K562 (cell line): Measurements from ENCODE around the gene DYSF. TPM values are rescaled to one million over a fixed set of nuclear protein-coding genes. Genes with fewer than 3 reads are reported as not detected.

Experiments
- ATAC-seq: fragments of 200-7000 bp; cut with Tn5 transposase; 3 replicates; pipeline ENCODE4 v1.9.1; 2020; ENCODE audit warnings: moderate library complexity
- BruUV-seq: library from RNA; stranded (reverse); fragments of 400-500 nt; replicated peaks from 2 replicates; lab custom pipeline; 2021; lab: Mats Ljungman, UMichigan
- CTCF ChIA-PET: fragments of 300-600 bp; formaldehyde crosslinking; extraction: SDS; loops from one replicate; lab custom pipeline; 2021; ENCODE audit warnings: low intra/inter-chr PET ratio; lab: Yijun Ruan, JAX
- POLR2A ChIA-PET: fragments of 300-600, 350-650 bp; sonication (Branson Sonifier 250); formaldehyde crosslinking; extraction: SDS; loops from one replicate; lab custom pipeline; 2021; ENCODE audit warnings: antibody characterized with exemption, inconsistent platforms; lab: Yijun Ruan, JAX
- DNase-seq, 4 experiments: peaks; one replicate each; pipeline versions ENCODE4 v3.0.0 to v3.0.0-alpha.2; 2011 to 2018; ENCODE audit warnings: low spot score in 3 of 4, mixed read lengths in 3 of 4; ENCODE audit errors: extremely low read depth in 1 of 4
- FAIRE-seq: peaks from 2 replicates; lab custom pipeline; 2011; peaks lifted over from hg19 to GRCh38; lab: Jason Lieb, UNC
- H2AFZ ChIP-seq: 2 replicates; pipeline ENCODE4 v1.6.0; 2011; ENCODE audit warnings: low read depth, low read length, control low read depth, inconsistent platforms
- H3K27ac ChIP-seq: fragments of 200-600 bp; 3 replicates; pipeline ENCODE4 v1.8.0; 2011; ENCODE audit warnings: low read depth, mild to moderate bottlenecking, control low read depth, inconsistent platforms, low read length, moderate library complexity, mixed read lengths; ENCODE audit errors: extremely low read depth
- H3K27me3 ChIP-seq, 2 experiments: fragments of 300-600 bp in 1 of 2; 2 replicates in 1 of 2; 3 replicates in 1 of 2; pipeline versions ENCODE4 v1.6.0 to v1.8.0; 2011; ENCODE audit warnings: inconsistent platforms in 2 of 2, low read length in 2 of 2, mild to moderate bottlenecking in 1 of 2, mixed read lengths in 1 of 2, moderate library complexity in 1 of 2; ENCODE audit not compliant: control insufficient read depth in 2 of 2, insufficient read depth in 2 of 2
- H3K36me3 ChIP-seq: fragments of 300-600 bp; 3 replicates; pipeline ENCODE4 v1.8.0; 2011; ENCODE audit warnings: mild to moderate bottlenecking, low read length, inconsistent platforms; ENCODE audit not compliant: control insufficient read depth, insufficient read depth
- H3K4me1 ChIP-seq, 2 experiments: fragments of 200-600 bp in 1 of 2; replicated peaks in 1 of 2; 2 replicates in 1 of 2; 3 replicates in 1 of 2; pipeline versions ENCODE4 v1.5.1 to v1.8.0; 2011; ENCODE audit warnings: inconsistent platforms in 2 of 2, low read length in 2 of 2, mild to moderate bottlenecking in 1 of 2, mixed read lengths in 1 of 2, moderate library complexity in 1 of 2; ENCODE audit not compliant: control insufficient read depth in 2 of 2, insufficient read depth in 2 of 2
- H3K4me2 ChIP-seq: 2 replicates; pipeline ENCODE4 v1.6.1; 2011; ENCODE audit warnings: low read length, control low read depth, inconsistent platforms, mixed read lengths; ENCODE audit not compliant: insufficient read depth
- H3K4me3 ChIP-seq: fragments of 200-600 bp; sonication (generic), shearing (Covaris generic); 2 replicates; pipeline ENCODE4 v1.5.1; 2016; ENCODE audit warnings: control low read depth, inconsistent platforms
- H3K79me2 ChIP-seq: fragments of 200-600 bp; 3 replicates; pipeline ENCODE4 v1.8.0; 2011; ENCODE audit warnings: low read length, inconsistent platforms; ENCODE audit not compliant: control insufficient read depth, insufficient read depth
- H3K9ac ChIP-seq, 2 experiments: 2 replicates each; pipeline versions ENCODE4 v1.6.0 to v1.6.1; 2011; ENCODE audit warnings: low read depth in 2 of 2, low read length in 2 of 2, control low read depth in 1 of 2, inconsistent platforms in 1 of 2, mild to moderate bottlenecking in 1 of 2, mixed read lengths in 1 of 2; ENCODE audit not compliant: insufficient read depth in 1 of 2
- H3K9me1 ChIP-seq: one replicate; pipeline ENCODE4 v1.6.0; 2011; ENCODE audit warnings: inconsistent platforms, mild to moderate bottlenecking, low read length, moderate library complexity; ENCODE audit not compliant: control insufficient read depth, insufficient read depth
- H3K9me3 ChIP-seq: replicated peaks from 2 replicates; pipeline ENCODE4 v1.5.1; 2011; ENCODE audit warnings: low read depth, low read length, inconsistent platforms; ENCODE audit not compliant: control insufficient read depth, insufficient read depth
- H4K20me1 ChIP-seq: replicated peaks from 2 replicates; pipeline ENCODE4 v1.6.1; 2011; ENCODE audit warnings: low read length, inconsistent platforms, mixed read lengths; ENCODE audit not compliant: control insufficient read depth, insufficient read depth
- HMG20B ChIP-seq: fragments of 250-450 bp; sonication (Bioruptor Pico); IDR thresholded peaks from 2 replicates; pipeline ENCODE4 v1.5.0; 2021; ENCODE audit warnings: mild to moderate bottlenecking
- HNRNPK ChIP-seq: fragments of 200-400 bp; formaldehyde crosslinking; IDR thresholded peaks from one replicate; pipeline ENCODE4 v1.6.1; 2018; ENCODE audit warnings: mild to moderate bottlenecking, low read depth, low read length; ENCODE audit not compliant: poor library complexity, severe bottlenecking
- HSF4 ChIP-seq: fragments of 250-450 bp; sonication (Bioruptor Pico); IDR thresholded peaks from 2 replicates; pipeline ENCODE4 v2.1.2; 2022; ENCODE audit warnings: mild to moderate bottlenecking, moderate library complexity, borderline replicate concordance
- SFPQ ChIP-seq: fragments of 200-400 bp; formaldehyde crosslinking; IDR thresholded peaks from 2 replicates; pipeline ENCODE4 v1.6.1; 2017; ENCODE audit warnings: mild to moderate bottlenecking, low read depth, low read length, moderate library complexity
- TCF3 ChIP-seq: sonication (generic); formaldehyde crosslinking; IDR thresholded peaks from 2 replicates; pipeline ENCODE4 v1.4.0; 2020; ENCODE audit warnings: mild to moderate bottlenecking, missing genetic modification reagents
- UBTF ChIP-seq, 2 experiments: IDR thresholded peaks; 2 replicates each; pipeline ENCODE4 v1.6.1; 2012; ENCODE audit warnings: improper control_type of control experiment in 2 of 2, low read depth in 2 of 2, low read length in 2 of 2, borderline replicate concordance in 1 of 2
- USF2 ChIP-seq: sonication (generic); formaldehyde crosslinking; IDR thresholded peaks from 2 replicates; pipeline ENCODE4 v1.5.0; 2020; ENCODE audit warnings: missing genetic modification reagents
- ZNF124 ChIP-seq: sonication (generic); formaldehyde crosslinking; IDR thresholded peaks from 2 replicates; pipeline ENCODE4 v1.8.1; 2022; ENCODE audit warnings: missing genetic modification reagents
- ZNF57 ChIP-seq: fragments of 450-650 bp; formaldehyde crosslinking; IDR thresholded peaks from 2 replicates; pipeline ENCODE4 v1.4.0; 2020; ENCODE audit warnings: mild to moderate bottlenecking, moderate library complexity
- ZNF699 ChIP-seq: fragments of 250-450 bp; sonication (Bioruptor Pico); IDR thresholded peaks from 2 replicates; pipeline ENCODE4 v1.8.0; 2021; ENCODE audit warnings: mild to moderate bottlenecking, moderate library complexity; ENCODE audit not compliant: insufficient replicate concordance
- ZNF764 ChIP-seq: fragments of 250-450 bp; sonication (Bioruptor Pico); IDR thresholded peaks from 2 replicates; pipeline ENCODE4 v1.4.0; 2020; ENCODE audit warnings: low read depth, mild to moderate bottlenecking, moderate library complexity
- WGBS: fragments of 100-300 bp; shearing (Covaris generic); methylation state at CpG from one replicate; pipeline ENCODE4 v1.1.6; 2016; ENCODE audit warnings: low coverage, mixed read lengths; ENCODE audit not compliant: insufficient coverage; ENCODE audit errors: missing lambda C conversion rate; 5-methylcytosine and 5-hydroxymethylcytosine counted together
- in situ Hi-C: fragments of 300-500 bp; cut with MboI; formaldehyde crosslinking; loops from 4 replicates; pipeline ENCODE4 v1.15.0; 2018; ENCODE audit warnings: inconsistent platforms, mixed read lengths
- intact Hi-C: fragments of 100-400 bp; cut with micrococcal nuclease; formaldehyde crosslinking; loops from 2 replicates; pipeline ENCODE4 v1.14.2; 2022
- polyA plus RNA-seq, 8 experiments: library from polyadenylated mRNA; depleted of rRNA in 4 of 8; stranded (reverse) in 5 of 8; unstranded in 3 of 8; fragments of >200 nt; fragmentation: Nextera tagmentation in 2 of 8; fragmentation: Illumina TruSeq in 1 of 8; extraction: Ambion mirVana in 2 of 8; extraction: Trizol in 1 of 8; gene quantifications; 2 replicates each; pipeline versions ENCODE4 v1.2.1 to v1.2.3, GENCODE V29; 2011 to 2014; ENCODE audit warnings: inconsistent platforms in 1 of 8, missing spikeins in 1 of 8
- total RNA-seq, 7 experiments: library from RNA; depleted of rRNA in 6 of 7; stranded (reverse); fragments of >200 nt in 6 of 7; fragmentation: Illumina TruSeq in 2 of 7; extraction: Trizol in 2 of 7; gene quantifications; 2 replicates each; pipeline versions ENCODE4 v1.2.1 to v1.2.3, GENCODE V29; 2011 to 2021; ENCODE audit warnings: low replicate concordance in 1 of 7

The DYSF gene
- total and polyA plus RNA-seq, 9 of the 15 experiments (the other 6 are each of a cell fraction or from before 2014, with no cell fraction given), result 0.01 to 0.80 (median 0.29) TPM

- TF ChIP-seq UBTF (IDR thresholded peaks at IDR 0.05; ENCODE audit: borderline replicate concordance in 1 of 2, low read depth in 2 of 2, low read length in 2 of 2) (no peak), TCF3 (CRISPR knock-in tag) (no peak), ZNF699 (CRISPR knock-in tag) (no peak), HNRNPK (no peak), HMG20B (no peak), ZNF764 (CRISPR knock-in tag) (no peak), ZNF57 (CRISPR knock-in tag) (no peak), SFPQ (no peak), HSF4 (CRISPR knock-in tag) (no peak), USF2 (no peak), ZNF124 (CRISPR knock-in tag) (no peak)
Observed at GRCh38 chr2:71713581-71714580, 260.5 kb downstream of the DYSF start.

More at GRCh38 chr2:71713581-71714580, 260.5 kb downstream of the DYSF start:
- H3K9me3 ChIP-seq, result no peaks in the 10 kb centered on the region
- no peak for FAIRE-seq
- no peak overlapping the region for H3K4me3 ChIP-seq
- no peaks in the 10 kb centered on the region for H3K9me1 ChIP-seq
- intact Hi-C loops (no loop called here), in situ Hi-C loops (no loop called here)
- H2AFZ ChIP-seq, result no peak overlapping the region
- no peaks in the 10 kb centered on the region for H3K36me3 ChIP-seq
- no peak for ATAC-seq
- no TSS peak for BruUV-seq
- no peak for DNase-seq
- H4K20me1 ChIP-seq, result no peaks in the 10 kb centered on the region
- peaks cover 0 to 3% of the 10 kb centered on the region in 2 experiments; a peak in 1 of 5 replicates for H3K4me1 ChIP-seq
- no peak overlapping the region for H3K27ac ChIP-seq
- CTCF ChIA-PET, result no interaction called here
- no peak overlapping the region for H3K4me2 ChIP-seq
- 2% methylated on average over 11 of the region's 11 CpGs for WGBS
- H3K27me3 ChIP-seq, result peaks cover 7 to 50% of the 10 kb centered on the region in 2 experiments; a peak in 4 of 5 replicates
- H3K9ac ChIP-seq, result no peak overlapping the region
- POLR2A ChIA-PET, result interaction anchor here (0.7 kb wide), 1 partner anchor 1279 kb away, joined by 3 read pairs; no protein-coding TSS in a partner anchor
- no peaks in the 10 kb centered on the region for H3K79me2 ChIP-seq
